Gastroesophageal sphincter (tissue), 3 donors: ENCODE data around the gene TMEM179B.

Experiments
- CTCF ChIP-seq, 4 experiments: fragments of 200-600 bp in 2 of 4; fragments of 450-650 bp in 2 of 4; sonication (generic) in 1 of 4; IDR thresholded peaks; one replicate each; pipeline ENCODE4 v1.5.1; 2017 to 2019; ENCODE audit warnings: antibody characterized with exemption in 4 of 4, mild to moderate bottlenecking in 2 of 4, moderate library complexity in 2 of 4
- EP300 ChIP-seq: sonication (generic); formaldehyde crosslinking; IDR thresholded peaks from one replicate; pipeline ENCODE4 v1.6.1; 2017; ENCODE audit warnings: antibody characterized with exemption, mild to moderate bottlenecking
- POLR2A ChIP-seq, 2 donors: fragments of 450-650 bp; IDR thresholded peaks; one replicate each; pipeline ENCODE4 v1.6.1; 2017; ENCODE audit warnings: antibody characterized with exemption in 2 of 2, mild to moderate bottlenecking in 2 of 2, moderate library complexity in 1 of 2
- POLR2AphosphoS5 ChIP-seq: sonication (generic); formaldehyde crosslinking; IDR thresholded peaks from one replicate; pipeline ENCODE4 v1.6.1; 2017; ENCODE audit warnings: antibody characterized with exemption

- no peak for TF ChIP-seq CTCF (IDR thresholded peaks at IDR 0.05)
- TF ChIP-seq POLR2A (IDR thresholded peaks at IDR 0.05) = no peak
- TF ChIP-seq EP300 = no peak
- no peak for TF ChIP-seq POLR2AphosphoS5
Measured at GRCh38 chr11:62810748-62811147, 23.5 kb downstream of the TMEM179B start.
